DND-41 (cell line): Measurements from ENCODE around the gene CCDC85A.

Experiments
- ATAC-seq: fragments of 200-7000 bp; cut with Tn5 transposase; 3 replicates; pipeline ENCODE4 v1.9.1; 2021; ENCODE audit warnings: low read depth; ENCODE audit not compliant: insufficient read depth
- DNase-seq: peaks from one replicate; pipeline ENCODE4 v3.0.0-alpha.2; 2020
- H2AFZ ChIP-seq: 2 replicates; pipeline ENCODE4 v1.6.0; 2012; ENCODE audit warnings: low read depth, low read length
- H3K27ac ChIP-seq: 2 replicates; pipeline ENCODE4 v1.5.1; 2012; ENCODE audit warnings: low read length, inconsistent platforms
- H3K27me3 ChIP-seq: fragments of 200-600 bp; sonication (generic); 2 replicates; pipeline ENCODE4 v1.6.0; 2012; ENCODE audit warnings: low read length, mild to moderate bottlenecking, inconsistent platforms; ENCODE audit not compliant: insufficient read depth, poor library complexity
- H3K36me3 ChIP-seq: 2 replicates; pipeline ENCODE4 v1.5.1; 2012; ENCODE audit warnings: low read length, inconsistent platforms; ENCODE audit not compliant: insufficient read depth
- H3K4me1 ChIP-seq: 2 replicates; pipeline ENCODE4 v1.5.1; 2012; ENCODE audit warnings: mild to moderate bottlenecking, low read length; ENCODE audit not compliant: insufficient read depth
- H3K4me2 ChIP-seq: 2 replicates; pipeline ENCODE4 v1.6.0; 2012; ENCODE audit warnings: mild to moderate bottlenecking, moderate library complexity, low read length, inconsistent platforms; ENCODE audit not compliant: insufficient read depth
- H3K4me3 ChIP-seq, 2 experiments: fragments of 200-600 bp in 1 of 2; shearing (Covaris generic) in 1 of 2; 2 replicates each; pipeline ENCODE4 v1.5.1; 2012 to 2016; ENCODE audit warnings: inconsistent platforms in 2 of 2, low read length in 2 of 2, mild to moderate bottlenecking in 2 of 2, low read depth in 1 of 2, moderate library complexity in 1 of 2
- H3K79me2 ChIP-seq: 2 replicates; pipeline ENCODE4 v1.6.0; 2012; ENCODE audit warnings: low read length, inconsistent platforms; ENCODE audit not compliant: insufficient read depth
- H3K9ac ChIP-seq: 2 replicates; pipeline ENCODE4 v1.6.0; 2012; ENCODE audit warnings: low read depth, mild to moderate bottlenecking, inconsistent platforms, low read length, moderate library complexity
- H3K9me3 ChIP-seq: 2 replicates; pipeline ENCODE4 v1.5.1; 2012; ENCODE audit warnings: low read length, moderate library complexity, mild to moderate bottlenecking, inconsistent platforms; ENCODE audit not compliant: insufficient read depth, severe bottlenecking
- H4K20me1 ChIP-seq: 2 replicates; pipeline ENCODE4 v1.6.0; 2012; ENCODE audit warnings: low read length; ENCODE audit not compliant: insufficient read depth
- CTCF ChIP-seq: IDR thresholded peaks from 2 replicates; pipeline ENCODE4 v1.5.1; 2012; ENCODE audit warnings: borderline replicate concordance, low read length, moderate library complexity, mild to moderate bottlenecking; ENCODE audit not compliant: poor library complexity, severe bottlenecking; ENCODE audit errors: extremely low read depth
- EZH2 ChIP-seq: IDR thresholded peaks from 3 replicates; pipeline ENCODE4 v1.6.1; 2012; ENCODE audit warnings: borderline replicate concordance, low read depth, mild to moderate bottlenecking, moderate library complexity, low read length, inconsistent platforms; ENCODE audit not compliant: severe bottlenecking

CCDC85A gene

GRCh38 chr2:56348392-56349210, 164.8 kb downstream of the CCDC85A start:
- Histone ChIP-seq H3K4me2 (no peak overlapping the region), H3K27me3 (no peaks in the 10 kb centered on the region), H3K79me2 (no peaks in the 10 kb centered on the region), H3K9ac (no peak overlapping the region), H4K20me1 (no peaks in the 10 kb centered on the region), H2AFZ (no peak overlapping the region), H3K4me3 (no peak overlapping the region), H3K36me3 (no peaks in the 10 kb centered on the region), H3K4me1 (no peaks in the 10 kb centered on the region), H3K9me3 (no peaks in the 10 kb centered on the region), H3K27ac (no peak overlapping the region)
- TF ChIP-seq CTCF (no peak), EZH2 (no peak)
- DNase-seq (no peak), ATAC-seq (no peak)

- no peak overlapping the region for H2AFZ ChIP-seq
- H3K79me2 ChIP-seq, result no peaks in the 10 kb centered on the region
- H3K27me3 ChIP-seq, result no peaks in the 10 kb centered on the region
- no peaks in the 10 kb centered on the region for H3K9me3 ChIP-seq
- H3K9ac ChIP-seq, result no peak overlapping the region
- H3K4me1 ChIP-seq, result no peaks in the 10 kb centered on the region
- ATAC-seq (no peak), DNase-seq (no peak)
- no peak overlapping the region for H3K4me3 ChIP-seq
- TF ChIP-seq EZH2, result no peak
- TF ChIP-seq CTCF, result no peak
- no peak overlapping the region for H3K27ac ChIP-seq
- no peaks in the 10 kb centered on the region for H4K20me1 ChIP-seq
- H3K36me3 ChIP-seq, result no peaks in the 10 kb centered on the region
- H3K4me2 ChIP-seq, result no peak overlapping the region
These were observed 174.0 kb downstream of the CCDC85A start for GRCh38 chr2:56357655-56358295.

- TF ChIP-seq CTCF (no peak), EZH2 (no peak)
- DNase-seq (no peak), ATAC-seq (no peak)
- H3K9me3 ChIP-seq, result no peaks in the 10 kb centered on the region
- H3K36me3 ChIP-seq, result no peaks in the 10 kb centered on the region
- H3K4me1 ChIP-seq, result no peaks in the 10 kb centered on the region
- no peaks in the 10 kb centered on the region for H3K79me2 ChIP-seq
- H2AFZ ChIP-seq, result no peak overlapping the region
- no peak overlapping the region for H3K9ac ChIP-seq
- no peak overlapping the region for H3K4me3 ChIP-seq
- no peak overlapping the region for H3K4me2 ChIP-seq
- H3K27me3 ChIP-seq, result peaks cover 4% of the 10 kb centered on the region
- no peaks in the 10 kb centered on the region for H4K20me1 ChIP-seq
- H3K27ac ChIP-seq, result no peak overlapping the region
These were observed 178.1 kb downstream of the CCDC85A start for GRCh38 chr2:56361844-56362243.
